OCI-LY7 (cell line): Measurements from ENCODE around the gene EME1. TPM values are rescaled to one million over a fixed set of nuclear protein-coding genes. Genes with fewer than 3 reads are reported as not detected.

Experiments
- BruUV-seq: library from RNA; stranded (reverse); fragments of 400-500 nt; replicated peaks from 2 replicates; lab custom pipeline; 2021; lab: Mats Ljungman, UMichigan
- CTCF ChIA-PET: fragments of 300-600 bp; sonication (Branson Sonifier 250); formaldehyde crosslinking; loops from one replicate; lab custom pipeline; 2022; ENCODE audit warnings: antibody characterized with exemption; ENCODE audit not compliant: unreplicated experiment; lab: Charles Lee
- POLR2A ChIA-PET: fragments of 300-600 bp; sonication (Branson Sonifier 250); formaldehyde crosslinking; loops from one replicate; lab custom pipeline; 2022; ENCODE audit warnings: antibody characterized with exemption; lab: Charles Lee
- DNase-seq: peaks from one replicate; pipeline ENCODE4 v3.0.0-alpha.2; 2015; ENCODE audit warnings: low spot score
- H2AFZ ChIP-seq: fragments of 200-600 bp; sonication (generic), shearing (Covaris generic); 2 replicates; pipeline ENCODE4 v1.6.1; 2014; ENCODE audit warnings: mild to moderate bottlenecking, antibody characterized with exemption, low read length, moderate library complexity
- H3K27ac ChIP-seq: fragments of 200-600 bp; sonication (generic); 2 replicates; pipeline ENCODE4 v1.5.1; 2014; ENCODE audit warnings: mixed run types, low read depth, mild to moderate bottlenecking, moderate library complexity, low read length, inconsistent platforms; ENCODE audit not compliant: poor library complexity, severe bottlenecking
- H3K36me3 ChIP-seq: fragments of 200-600 bp; sonication (generic); 2 replicates; pipeline ENCODE4 v1.6.1; 2014; ENCODE audit warnings: mild to moderate bottlenecking, antibody characterized with exemption, low read length, moderate library complexity, mixed read lengths; ENCODE audit not compliant: insufficient read depth
- H3K4me1 ChIP-seq: fragments of 200-600 bp; sonication (generic); 2 replicates; pipeline ENCODE4 v1.5.1; 2014; ENCODE audit warnings: mild to moderate bottlenecking, low read length; ENCODE audit not compliant: insufficient read depth, poor library complexity, severe bottlenecking
- H3K4me2 ChIP-seq: fragments of 200-600 bp; sonication (generic); 2 replicates; pipeline ENCODE4 v1.6.1; 2014; ENCODE audit warnings: mild to moderate bottlenecking, low read length
- H3K4me3 ChIP-seq: fragments of 200-600 bp; sonication (generic); 2 replicates; pipeline ENCODE4 v1.5.1; 2014; ENCODE audit warnings: mild to moderate bottlenecking, low read depth, low read length; ENCODE audit not compliant: poor library complexity, severe bottlenecking
- H3K79me2 ChIP-seq: fragments of 200-600 bp; sonication (generic); 2 replicates; pipeline ENCODE4 v1.6.1; 2016; ENCODE audit warnings: low read depth, mild to moderate bottlenecking, low read length, moderate library complexity, mixed read lengths; ENCODE audit not compliant: insufficient read depth
- H3K9me2 ChIP-seq: fragments of 200-600 bp; sonication (generic); 2 replicates; pipeline ENCODE4 v1.6.1; 2016; ENCODE audit warnings: mild to moderate bottlenecking, low read length, mixed read lengths; ENCODE audit not compliant: insufficient read depth
- H3K9me3 ChIP-seq: fragments of 200-600 bp; sonication (generic); 2 replicates; pipeline ENCODE4 v1.6.1; 2014; ENCODE audit warnings: mild to moderate bottlenecking, mixed run types, low read length, mixed read lengths
- H4K20me1 ChIP-seq: fragments of 200-600 bp; sonication (generic); 2 replicates; pipeline ENCODE4 v1.6.1; 2014; ENCODE audit warnings: mild to moderate bottlenecking, antibody characterized with exemption, low read length, moderate library complexity, mixed read lengths; ENCODE audit not compliant: insufficient read depth
- EZH2phosphoT487 ChIP-seq: fragments of 200-600 bp; sonication (generic); IDR thresholded peaks from 2 replicates; pipeline ENCODE4 v1.6.1; 2018; ENCODE audit warnings: low read depth, borderline replicate concordance, mild to moderate bottlenecking, mixed run types, antibody characterized with exemption, low read length, moderate library complexity, mixed read lengths
- intact Hi-C: fragments of 100-400 bp; cut with micrococcal nuclease; formaldehyde crosslinking; loops from one replicate; pipeline ENCODE4 v1.10.0; 2022; ENCODE audit not compliant: unreplicated experiment
- total RNA-seq, 2 experiments: library from RNA; depleted of rRNA in 1 of 2; stranded (reverse); fragments of >200 nt in 1 of 2; shearing (Covaris generic) in 1 of 2; gene quantifications; 2 replicates each; pipeline ENCODE4 v1.2.3, GENCODE V29; 2014 to 2022
- TF ChIP-seq, protein P1 (sequence below): fragments of 200-600 bp; sonication (generic); conservative IDR thresholded peaks from 2 replicates; pipeline ENCODE4 v1.5.1; 2014; ENCODE audit warnings: mild to moderate bottlenecking, antibody characterized with exemption, low read length, moderate library complexity, mixed read lengths

EME1 gene
- total RNA-seq, 2 experiments from 2014 or later: 25.2 to 34.2 TPM

DNA sequence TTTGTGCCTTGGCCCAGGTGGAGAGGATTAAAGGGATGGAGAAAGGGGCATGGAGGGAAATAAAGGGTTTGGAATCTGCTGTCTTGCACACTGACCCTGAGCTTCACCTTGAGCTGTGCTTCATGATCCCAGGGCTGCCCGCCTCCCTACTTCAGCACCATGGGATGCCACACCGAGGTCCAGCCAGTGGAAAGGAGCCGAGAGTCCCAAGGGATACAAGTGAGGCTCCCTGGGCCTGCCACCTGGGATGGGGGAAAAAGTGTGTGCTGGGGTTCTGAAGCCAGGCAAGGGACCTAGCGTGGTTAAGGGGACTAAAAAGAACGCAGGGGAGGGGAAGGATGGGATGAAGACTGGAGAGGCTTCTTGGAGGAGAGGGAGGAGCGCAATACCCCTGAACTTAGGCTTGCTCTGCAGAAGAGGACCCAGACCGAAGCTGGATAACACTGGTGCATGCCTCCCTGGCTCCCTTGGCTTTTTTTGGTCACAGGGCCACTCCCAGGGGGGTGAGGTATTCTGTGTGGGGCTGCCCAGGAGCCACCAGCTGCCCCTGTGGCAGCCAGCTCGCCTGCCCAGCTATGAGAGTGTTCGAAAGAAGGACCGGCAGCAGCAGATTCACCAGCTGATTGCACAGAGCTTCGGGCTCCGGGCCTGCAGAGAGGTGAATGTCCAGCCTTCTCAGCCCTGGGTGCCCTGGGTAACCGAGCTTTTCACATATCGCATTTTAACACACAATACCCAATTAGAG, 7.2 kb upstream of the EME1 start:
- Histone ChIP-seq H3K9me2 (no peaks in the 10 kb centered on the region), H3K4me1 (peaks cover 4% of the 10 kb centered on the region), H3K4me3 (no peak overlapping the region), H3K79me2 (0 out of 2 replicates have a peak, but pooled peaks cover 1% of the 10 kb centered on the region), H3K9me3 (no peaks in the 10 kb centered on the region), H2AFZ (no peak overlapping the region), H3K36me3 (peaks cover 60% of the 10 kb centered on the region), H3K4me2 (no peak overlapping the region), H3K27ac (no peak overlapping the region), H4K20me1 (no peaks in the 10 kb centered on the region)
- no TSS peak for BruUV-seq
- ChIA-PET CTCF (interaction anchor here (0.5 to 0.6 kb wide), 2 partner anchors 22 to 379 kb away, joined by 3 read pairs; no protein-coding TSS in a partner anchor), POLR2A (interaction anchor here (0.7 to 0.9 kb wide), 2 partner anchors 8 to 25 kb away, joined by 3 read pairs; no protein-coding TSS in a partner anchor)
- no peak for TF ChIP-seq EZH2phosphoT487
- TF ChIP-seq, protein P1, sequence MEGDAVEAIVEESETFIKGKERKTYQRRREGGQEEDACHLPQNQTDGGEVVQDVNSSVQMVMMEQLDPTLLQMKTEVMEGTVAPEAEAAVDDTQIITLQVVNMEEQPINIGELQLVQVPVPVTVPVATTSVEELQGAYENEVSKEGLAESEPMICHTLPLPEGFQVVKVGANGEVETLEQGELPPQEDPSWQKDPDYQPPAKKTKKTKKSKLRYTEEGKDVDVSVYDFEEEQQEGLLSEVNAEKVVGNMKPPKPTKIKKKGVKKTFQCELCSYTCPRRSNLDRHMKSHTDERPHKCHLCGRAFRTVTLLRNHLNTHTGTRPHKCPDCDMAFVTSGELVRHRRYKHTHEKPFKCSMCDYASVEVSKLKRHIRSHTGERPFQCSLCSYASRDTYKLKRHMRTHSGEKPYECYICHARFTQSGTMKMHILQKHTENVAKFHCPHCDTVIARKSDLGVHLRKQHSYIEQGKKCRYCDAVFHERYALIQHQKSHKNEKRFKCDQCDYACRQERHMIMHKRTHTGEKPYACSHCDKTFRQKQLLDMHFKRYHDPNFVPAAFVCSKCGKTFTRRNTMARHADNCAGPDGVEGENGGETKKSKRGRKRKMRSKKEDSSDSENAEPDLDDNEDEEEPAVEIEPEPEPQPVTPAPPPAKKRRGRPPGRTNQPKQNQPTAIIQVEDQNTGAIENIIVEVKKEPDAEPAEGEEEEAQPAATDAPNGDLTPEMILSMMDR: no peak
- intact Hi-C loops: no loop called here
- no peak for DNase-seq

DNA sequence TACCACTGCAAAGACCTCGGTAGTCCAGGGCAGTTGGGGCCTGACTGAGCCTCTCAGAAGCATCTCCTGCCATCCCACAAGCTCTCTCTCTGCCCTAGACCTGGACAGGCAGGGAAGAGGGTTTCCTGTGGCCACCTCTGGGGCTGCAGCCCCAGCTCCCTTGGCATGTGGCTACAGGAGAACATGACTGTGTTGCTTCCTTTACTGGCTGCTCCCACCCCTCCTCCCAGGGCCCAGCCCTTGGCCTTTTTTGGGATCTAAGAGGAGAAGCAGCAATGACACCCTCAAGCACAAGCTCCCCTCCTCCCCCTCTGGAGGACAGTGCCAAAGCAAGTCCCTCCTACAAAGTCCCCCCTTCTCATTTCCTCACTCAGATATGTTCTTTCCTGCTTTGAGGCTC, 5.6 kb upstream of the EME1 start:
- H4K20me1 ChIP-seq: no peaks in the 10 kb centered on the region
- no peak overlapping the region for H3K4me3 ChIP-seq
- no peak for TF ChIP-seq EZH2phosphoT487
- TF ChIP-seq, protein P1: no peak
- H3K9me3 ChIP-seq: no peaks in the 10 kb centered on the region
- H3K27ac ChIP-seq: no peak overlapping the region
- peaks cover 70% of the 10 kb centered on the region for H3K36me3 ChIP-seq
- peaks cover 17% of the 10 kb centered on the region for H3K79me2 ChIP-seq
- H3K4me2 ChIP-seq: no peak overlapping the region
- H2AFZ ChIP-seq: no peak overlapping the region
- no peak for DNase-seq
- ChIA-PET CTCF (no interaction called here), POLR2A (no interaction called here)
- H3K4me1 ChIP-seq: peaks cover 10% of the 10 kb centered on the region
- intact Hi-C loops: no loop called here
- BruUV-seq: no TSS peak
- no peaks in the 10 kb centered on the region for H3K9me2 ChIP-seq

DNA sequence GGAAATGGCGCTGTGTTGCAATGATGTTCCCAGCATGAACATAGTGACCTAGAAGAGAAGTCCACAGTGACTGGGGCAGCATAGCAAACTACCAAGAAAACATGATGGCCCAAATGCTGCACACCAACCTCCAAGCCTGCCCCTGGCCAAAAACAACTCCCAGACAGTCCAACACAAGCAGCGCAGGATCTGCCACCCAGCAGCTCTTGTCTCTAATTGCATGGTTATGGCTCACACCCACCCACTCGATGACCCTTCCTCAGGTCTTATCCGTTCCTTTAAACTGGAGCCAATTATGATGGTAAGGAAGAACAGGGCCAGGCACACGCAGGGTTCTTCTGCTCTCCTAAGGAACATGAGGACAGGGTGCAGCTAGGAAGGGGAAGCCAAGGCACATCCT, 3.0 kb upstream of the EME1 start:
- intact Hi-C loops: no loop called here
- TF ChIP-seq, protein P1: no peak
- TF ChIP-seq EZH2phosphoT487: no peak
- Histone ChIP-seq H3K79me2 (peaks cover 27% of the 10 kb centered on the region), H3K4me1 (peaks cover 15% of the 10 kb centered on the region), H3K9me2 (no peaks in the 10 kb centered on the region), H3K4me2 (no peak overlapping the region), H3K36me3 (peaks cover 69% of the 10 kb centered on the region), H3K27ac (no peak overlapping the region), H4K20me1 (no peaks in the 10 kb centered on the region), H2AFZ (no peak overlapping the region), H3K4me3 (no peak overlapping the region), H3K9me3 (no peaks in the 10 kb centered on the region)
- no peak for DNase-seq
- ChIA-PET POLR2A (no interaction called here), CTCF (no interaction called here)
- BruUV-seq: no TSS peak
